Right lobe of liver (tissue), 4 donors: ENCODE results near the gene CD300LD.

Experiments
- POLR2A ChIP-seq: fragments of 450-650 bp; IDR thresholded peaks from one replicate; pipeline ENCODE4 v1.6.1; 2017; ENCODE audit warnings: antibody characterized with exemption, mild to moderate bottlenecking
- TF ChIP-seq, protein P1 (sequence below), 4 donors: fragments of 200-600 bp in 3 of 4; fragments of 450-650 bp in 1 of 4; IDR thresholded peaks; one replicate each; pipeline versions ENCODE4 v1.5.1 to v1.8.0; 2016 to 2022; ENCODE audit warnings: antibody characterized with exemption in 4 of 4, mild to moderate bottlenecking in 2 of 4
- donor health status: DM: no; HTN: no; CAD: no.
- donor health status: DM: no; HTN: no; CAD: no.
- donor health status: DM: no; HTN: yes; CAD: no.

DNA sequence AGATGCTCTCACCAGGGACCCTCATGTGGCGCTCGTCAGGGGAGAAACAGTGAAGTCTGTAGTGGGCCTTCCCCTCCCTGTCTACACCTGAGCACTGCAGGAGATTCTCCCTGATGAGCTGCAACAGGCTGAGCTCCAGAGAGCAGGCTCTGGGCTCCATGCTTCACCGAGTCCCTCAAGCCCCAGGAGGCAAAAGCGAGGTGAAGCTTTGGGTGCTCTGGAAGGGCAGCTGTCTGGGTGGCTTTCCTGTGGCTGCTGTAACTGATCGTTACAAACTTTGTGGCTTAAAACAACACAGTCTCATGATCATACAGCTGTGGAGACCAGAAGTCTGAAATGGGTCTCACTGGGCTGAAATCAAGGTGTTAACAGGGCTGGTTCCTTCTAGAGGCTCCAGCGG is 12.1 kb upstream of the CD300LD start:
- TF ChIP-seq, protein P1, sequence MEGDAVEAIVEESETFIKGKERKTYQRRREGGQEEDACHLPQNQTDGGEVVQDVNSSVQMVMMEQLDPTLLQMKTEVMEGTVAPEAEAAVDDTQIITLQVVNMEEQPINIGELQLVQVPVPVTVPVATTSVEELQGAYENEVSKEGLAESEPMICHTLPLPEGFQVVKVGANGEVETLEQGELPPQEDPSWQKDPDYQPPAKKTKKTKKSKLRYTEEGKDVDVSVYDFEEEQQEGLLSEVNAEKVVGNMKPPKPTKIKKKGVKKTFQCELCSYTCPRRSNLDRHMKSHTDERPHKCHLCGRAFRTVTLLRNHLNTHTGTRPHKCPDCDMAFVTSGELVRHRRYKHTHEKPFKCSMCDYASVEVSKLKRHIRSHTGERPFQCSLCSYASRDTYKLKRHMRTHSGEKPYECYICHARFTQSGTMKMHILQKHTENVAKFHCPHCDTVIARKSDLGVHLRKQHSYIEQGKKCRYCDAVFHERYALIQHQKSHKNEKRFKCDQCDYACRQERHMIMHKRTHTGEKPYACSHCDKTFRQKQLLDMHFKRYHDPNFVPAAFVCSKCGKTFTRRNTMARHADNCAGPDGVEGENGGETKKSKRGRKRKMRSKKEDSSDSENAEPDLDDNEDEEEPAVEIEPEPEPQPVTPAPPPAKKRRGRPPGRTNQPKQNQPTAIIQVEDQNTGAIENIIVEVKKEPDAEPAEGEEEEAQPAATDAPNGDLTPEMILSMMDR (IDR thresholded peaks at IDR 0.05), result no peak
- no peak for TF ChIP-seq POLR2A
